Small intestine (tissue), 7 donors: Measurements from ENCODE around the gene GRIK2. TPM values are rescaled to one million over a fixed set of nuclear protein-coding genes. Genes with fewer than 3 reads are reported as not detected.

ENCODE experiments used
- DNase-seq, 2 donors: peaks; one replicate each; pipeline versions ENCODE4 v3.0.0 to v3.0.0-alpha.2; 2013
- FAIRE-seq: peaks from 2 replicates; lab custom pipeline; 2012; peaks lifted over from hg19 to GRCh38; lab: Jason Lieb, UNC
- H3K27ac ChIP-seq, 3 donors: one replicate each; pipeline ENCODE4 v1.5.1; 2013; ENCODE audit warnings: low read length in 2 of 3, mild to moderate bottlenecking in 2 of 3, control low read depth in 1 of 3, inconsistent platforms in 1 of 3, low read depth in 1 of 3, moderate library complexity in 1 of 3
- H3K27me3 ChIP-seq, 3 donors: one replicate each; pipeline ENCODE4 v1.6.1; 2013; ENCODE audit warnings: low read length in 3 of 3, inconsistent platforms in 1 of 3; ENCODE audit not compliant: control insufficient read depth in 3 of 3, insufficient read depth in 3 of 3
- H3K36me3 ChIP-seq, 3 donors: one replicate each; pipeline ENCODE4 v1.6.1; 2013; ENCODE audit warnings: low read length in 3 of 3, inconsistent platforms in 1 of 3, low read depth in 1 of 3, mild to moderate bottlenecking in 1 of 3, moderate library complexity in 1 of 3; ENCODE audit not compliant: control insufficient read depth in 3 of 3, insufficient read depth in 2 of 3
- H3K4me1 ChIP-seq, 3 donors: one replicate each; pipeline ENCODE4 v1.6.1; 2013; ENCODE audit warnings: low read length in 2 of 3, inconsistent platforms in 1 of 3, low read depth in 1 of 3, mild to moderate bottlenecking in 1 of 3, moderate library complexity in 1 of 3; ENCODE audit not compliant: control insufficient read depth in 3 of 3, insufficient read depth in 2 of 3
- H3K4me3 ChIP-seq, 3 donors: one replicate each; pipeline ENCODE4 v1.5.1; 2013; ENCODE audit warnings: low read length in 3 of 3, control low read depth in 1 of 3, inconsistent platforms in 1 of 3, low read depth in 1 of 3, mild to moderate bottlenecking in 1 of 3, moderate library complexity in 1 of 3
- H3K9me3 ChIP-seq, 2 donors: one replicate each; pipeline ENCODE4 v1.6.1; 2013; ENCODE audit warnings: low read depth in 1 of 2, low read length in 1 of 2; ENCODE audit not compliant: control insufficient read depth in 2 of 2, insufficient read depth in 1 of 2
- WGBS, 3 donors: extraction: QIAGEN DNeasy Blood & Tissue Kit; methylation state at CpG; one replicate each; pipeline ENCODE4 v1.1.7; 2013; 5-methylcytosine and 5-hydroxymethylcytosine counted together
- polyA plus RNA-seq, 4 donors: library from polyadenylated mRNA; stranded (reverse) in 3 of 4; unstranded in 1 of 4; fragments of 200-250 nt in 3 of 4; fragments of 120-200 nt in 1 of 4; gene quantifications; one replicate each; pipeline versions ENCODE4 v1.2.1 to v1.2.3, GENCODE V29; 2013
- donor health status: healthy with polysubstance abuse.
- donor health status: control.
- donor health status: control.
- donor health status: Bipolar disorder and iron deficiency.
- donor health status: healthy.

Gene GRIK2
- polyA plus RNA-seq, 4 donors: 0.27 to 1.4 (median 0.54) TPM; not detected in 1

- H3K27ac ChIP-seq: no peak overlapping the region
- FAIRE-seq (no peak), DNase-seq (no peak)
- 81 to 89% (median 84%) methylated on average over 3 of the region's 3 CpGs for WGBS, 3 donors
- H3K36me3 ChIP-seq: no peaks in the 10 kb centered on the region
- no peak overlapping the region for H3K4me3 ChIP-seq
- H3K4me1 ChIP-seq: no peaks in the 10 kb centered on the region
- no peaks in the 10 kb centered on the region for H3K27me3 ChIP-seq
- H3K9me3 ChIP-seq: no peaks in the 10 kb centered on the region
Observed at GRCh38 chr6:101853231-101854085, 459.9 kb downstream of the GRIK2 start.

GRCh38 chr6:101876431-101876830 is 482.9 kb downstream of the GRIK2 start:
- Histone ChIP-seq H3K27ac (no peak overlapping the region), H3K9me3 (no peaks in the 10 kb centered on the region), H3K4me1 (no peaks in the 10 kb centered on the region), H3K27me3 (no peaks in the 10 kb centered on the region), H3K36me3 (no peaks in the 10 kb centered on the region), H3K4me3 (no peak overlapping the region)
- no peak for FAIRE-seq
- no peak for DNase-seq

- Histone ChIP-seq H3K4me1 (no peaks in the 10 kb centered on the region), H3K36me3 (no peaks in the 10 kb centered on the region), H3K9me3 (no peaks in the 10 kb centered on the region), H3K27ac (no peak overlapping the region), H3K27me3 (no peaks in the 10 kb centered on the region), H3K4me3 (no peak overlapping the region)
- no peak for DNase-seq
- FAIRE-seq: no peak
- WGBS, 3 donors: 39 to 64% (median 52%) methylated on average over 7 of the region's 7 CpGs
Observed at GRCh38 chr6:101878554-101879276, 485.2 kb downstream of the GRIK2 start.

GRCh38 chr6:101879782-101880181 is 486.3 kb downstream of the GRIK2 start:
- WGBS, 3 donors: 62 to 74% (median 71%) methylated on average over 4 of the region's 4 CpGs
- no peak overlapping the region for H3K27ac ChIP-seq
- DNase-seq (no peak), FAIRE-seq (no peak)
- no peaks in the 10 kb centered on the region for H3K27me3 ChIP-seq
- H3K36me3 ChIP-seq: no peaks in the 10 kb centered on the region
- H3K4me1 ChIP-seq: no peaks in the 10 kb centered on the region
- H3K4me3 ChIP-seq: no peak overlapping the region
- H3K9me3 ChIP-seq: no peaks in the 10 kb centered on the region

GRCh38 chr6:101883505-101883904 is 490.0 kb downstream of the GRIK2 start:
- WGBS, 3 donors: 65 to 80% (median 77%) methylated on average over 3 of the region's 3 CpGs
- Histone ChIP-seq H3K9me3 (no peaks in the 10 kb centered on the region), H3K27me3 (no peaks in the 10 kb centered on the region), H3K4me1 (no peaks in the 10 kb centered on the region), H3K27ac (no peak overlapping the region), H3K36me3 (no peaks in the 10 kb centered on the region), H3K4me3 (no peak overlapping the region)
- no peak for DNase-seq
- FAIRE-seq: no peak

- Histone ChIP-seq H3K9me3 (no peaks in the 10 kb centered on the region), H3K27ac (no peak overlapping the region), H3K4me3 (no peak overlapping the region), H3K36me3 (no peaks in the 10 kb centered on the region), H3K27me3 (no peaks in the 10 kb centered on the region), H3K4me1 (no peaks in the 10 kb centered on the region)
- DNase-seq: no peak
- no peak for FAIRE-seq
- WGBS, 3 donors: 56 to 75% (median 65%) methylated on average over 5 of the region's 5 CpGs
Observed at GRCh38 chr6:101887532-101887931, 494.0 kb downstream of the GRIK2 start.

- H3K4me3 ChIP-seq: no peak overlapping the region
- DNase-seq: peak in 1 of 2 donors; percentile 5
- H3K27me3 ChIP-seq: no peaks in the 10 kb centered on the region
- 53 to 69% (median 65%) methylated on average over 6 of the region's 6 CpGs for WGBS, 3 donors
- H3K27ac ChIP-seq: no peak overlapping the region
- FAIRE-seq: no peak
- no peaks in the 10 kb centered on the region for H3K36me3 ChIP-seq
- no peaks in the 10 kb centered on the region for H3K4me1 ChIP-seq
- no peaks in the 10 kb centered on the region for H3K9me3 ChIP-seq
Observed at GRCh38 chr6:101907356-101908217, 514.1 kb downstream of the GRIK2 start.

- DNase-seq (no peak), FAIRE-seq (no peak)
- Histone ChIP-seq H3K4me1 (no peaks in the 10 kb centered on the region), H3K27me3 (no peaks in the 10 kb centered on the region), H3K4me3 (no peak overlapping the region), H3K27ac (no peak overlapping the region), H3K36me3 (no peaks in the 10 kb centered on the region), H3K9me3 (no peaks in the 10 kb centered on the region)
- 63 to 79% (median 67%) methylated on average over 1 of the region's 1 CpG for WGBS, 3 donors
Observed at GRCh38 chr6:101909366-101909765, 515.9 kb downstream of the GRIK2 start.
